Nephron progenitor cell (in vitro differentiated cells): ENCODE measurements around the gene ANKMY1.

Experiments
- DNase-seq: peaks from one replicate; pipeline ENCODE4 v3.0.0; 2021
- H3K27ac Mint-ChIP-seq: 2 replicates; pipeline ENCODE4 v1.8.0; 2021; ENCODE audit warnings: mild to moderate bottlenecking, moderate library complexity, mixed read lengths
- H3K27me3 Mint-ChIP-seq: 2 replicates; pipeline ENCODE4 v1.8.0; 2021; ENCODE audit warnings: mild to moderate bottlenecking, low read depth, mixed read lengths; ENCODE audit not compliant: poor library complexity
- H3K36me3 Mint-ChIP-seq: 2 replicates; pipeline ENCODE4 v1.8.0; 2021; ENCODE audit warnings: low read depth, mixed read lengths
- H3K4me1 Mint-ChIP-seq: 2 replicates; pipeline ENCODE4 v1.8.0; 2021; ENCODE audit warnings: mixed read lengths
- H3K4me3 Mint-ChIP-seq: 2 replicates; pipeline ENCODE4 v1.8.0; 2021; ENCODE audit warnings: mild to moderate bottlenecking, moderate library complexity, mixed read lengths
- H3K9me3 Mint-ChIP-seq: 2 replicates; pipeline ENCODE4 v1.8.0; 2021; ENCODE audit warnings: mild to moderate bottlenecking, moderate library complexity, mixed read lengths
- TF ChIP-seq, protein P1 (sequence below): fragments of 200-600 bp; sonication (generic); IDR thresholded peaks from 2 replicates; pipeline ENCODE4 v1.5.0; 2021; ENCODE audit warnings: antibody characterized with exemption

ANKMY1 gene

DNA sequence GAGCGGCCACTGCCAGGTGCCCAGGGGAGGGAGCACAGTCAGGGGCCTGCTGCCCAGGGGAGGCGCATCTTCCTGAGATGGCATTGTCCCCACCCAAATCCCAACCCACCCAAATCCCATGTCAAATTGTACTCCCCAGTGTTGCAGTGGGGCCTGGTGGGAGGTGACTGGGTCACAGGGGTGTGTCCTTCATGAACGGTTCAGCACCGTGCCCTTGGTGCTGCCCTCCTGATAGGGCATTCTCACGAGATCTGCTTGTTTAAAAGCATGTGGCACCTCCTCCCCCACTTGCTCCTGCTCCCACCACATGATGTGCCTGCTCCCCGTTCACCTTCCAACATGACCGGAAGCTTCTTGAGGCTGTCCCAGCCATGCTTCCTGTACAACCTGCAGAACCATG, 27.6 kb downstream of the ANKMY1 start:
- TF ChIP-seq, protein P1, sequence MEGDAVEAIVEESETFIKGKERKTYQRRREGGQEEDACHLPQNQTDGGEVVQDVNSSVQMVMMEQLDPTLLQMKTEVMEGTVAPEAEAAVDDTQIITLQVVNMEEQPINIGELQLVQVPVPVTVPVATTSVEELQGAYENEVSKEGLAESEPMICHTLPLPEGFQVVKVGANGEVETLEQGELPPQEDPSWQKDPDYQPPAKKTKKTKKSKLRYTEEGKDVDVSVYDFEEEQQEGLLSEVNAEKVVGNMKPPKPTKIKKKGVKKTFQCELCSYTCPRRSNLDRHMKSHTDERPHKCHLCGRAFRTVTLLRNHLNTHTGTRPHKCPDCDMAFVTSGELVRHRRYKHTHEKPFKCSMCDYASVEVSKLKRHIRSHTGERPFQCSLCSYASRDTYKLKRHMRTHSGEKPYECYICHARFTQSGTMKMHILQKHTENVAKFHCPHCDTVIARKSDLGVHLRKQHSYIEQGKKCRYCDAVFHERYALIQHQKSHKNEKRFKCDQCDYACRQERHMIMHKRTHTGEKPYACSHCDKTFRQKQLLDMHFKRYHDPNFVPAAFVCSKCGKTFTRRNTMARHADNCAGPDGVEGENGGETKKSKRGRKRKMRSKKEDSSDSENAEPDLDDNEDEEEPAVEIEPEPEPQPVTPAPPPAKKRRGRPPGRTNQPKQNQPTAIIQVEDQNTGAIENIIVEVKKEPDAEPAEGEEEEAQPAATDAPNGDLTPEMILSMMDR: no peak
- H3K27ac Mint-ChIP-seq: no peak overlapping the region
- no peak overlapping the region for H3K4me3 Mint-ChIP-seq
- peaks cover 94% of the 10 kb centered on the region for H3K36me3 Mint-ChIP-seq
- H3K27me3 Mint-ChIP-seq: peaks cover 4% of the 10 kb centered on the region
- DNase-seq: no peak
- H3K4me1 Mint-ChIP-seq: no peaks in the 10 kb centered on the region
- peaks cover 80% of the 10 kb centered on the region for H3K9me3 Mint-ChIP-seq

DNA sequence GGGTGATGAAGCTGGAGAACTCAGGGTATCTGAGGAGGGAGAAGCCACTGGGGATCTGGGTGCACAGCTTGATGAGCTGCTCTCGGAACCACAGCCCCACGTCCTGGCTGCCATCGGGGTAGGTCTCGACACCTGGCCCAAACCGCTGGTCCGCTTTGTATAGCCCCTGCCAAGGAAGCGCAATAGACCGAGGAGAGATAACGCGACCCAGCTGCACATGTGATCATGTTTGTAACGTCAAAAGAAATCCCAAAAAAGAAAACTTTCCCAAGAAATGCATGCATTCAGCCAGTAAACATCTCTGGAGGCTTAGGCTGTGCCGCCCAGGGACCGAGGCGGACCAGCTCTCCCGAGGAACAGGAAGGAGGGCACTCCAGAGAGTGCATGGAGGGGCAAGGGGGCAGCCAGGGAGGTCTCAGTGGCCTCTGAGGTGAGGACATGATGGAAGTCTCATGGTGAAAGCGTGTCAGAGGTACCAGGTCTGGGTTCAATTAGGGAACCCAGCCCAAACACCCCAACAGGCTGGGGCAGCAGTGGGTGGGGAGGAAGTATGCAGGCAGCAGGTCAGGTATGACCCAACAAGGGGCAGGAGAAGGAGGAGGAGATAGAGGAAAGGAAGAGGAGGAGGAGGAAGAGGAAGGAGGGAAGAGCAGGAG, 28.3 kb downstream of the ANKMY1 start:
- Mint-ChIP-seq H3K4me1 (no peaks in the 10 kb centered on the region), H3K36me3 (peaks cover 96% of the 10 kb centered on the region), H3K4me3 (no peak overlapping the region), H3K9me3 (peaks cover 87% of the 10 kb centered on the region), H3K27ac (no peak overlapping the region), H3K27me3 (peaks cover 4% of the 10 kb centered on the region)
- TF ChIP-seq, protein P1: no peak
- no peak for DNase-seq

DNA sequence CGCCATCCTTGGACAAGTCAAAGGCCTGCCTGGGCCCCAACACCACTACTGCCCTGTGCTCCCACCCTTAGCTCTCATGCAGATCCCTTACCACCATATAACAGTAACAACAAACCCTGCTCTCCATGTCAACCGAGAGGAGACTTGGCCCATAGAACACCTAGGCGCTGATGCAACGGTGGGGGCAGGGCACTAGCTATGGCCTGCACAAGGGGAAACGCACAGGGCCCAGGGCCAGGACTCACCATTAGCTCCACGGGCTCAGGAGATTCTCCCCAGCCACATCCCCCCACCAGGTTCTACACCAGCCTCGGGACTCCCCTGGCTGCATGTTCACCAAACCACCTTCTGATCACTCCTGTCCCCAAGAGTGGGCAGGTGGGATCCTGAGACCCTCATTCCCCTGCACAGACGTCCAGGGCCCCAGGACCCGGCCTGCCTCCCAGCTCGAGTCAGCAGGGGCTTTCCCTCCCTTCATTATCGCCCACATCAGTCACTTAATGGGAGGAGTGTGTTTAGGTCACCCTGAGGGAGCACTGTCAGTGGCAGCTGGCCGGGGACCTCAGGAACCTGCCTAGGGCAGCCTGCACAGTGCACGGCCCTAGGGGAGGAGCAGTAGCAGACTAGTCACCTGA, 29.3 kb downstream of the ANKMY1 start:
- no peak for DNase-seq
- Mint-ChIP-seq H3K36me3 (peaks cover 96% of the 10 kb centered on the region), H3K27ac (no peak overlapping the region), H3K9me3 (peaks cover 90% of the 10 kb centered on the region), H3K4me1 (no peaks in the 10 kb centered on the region), H3K4me3 (no peak overlapping the region), H3K27me3 (peaks cover 4% of the 10 kb centered on the region)
- TF ChIP-seq, protein P1: no peak

DNA sequence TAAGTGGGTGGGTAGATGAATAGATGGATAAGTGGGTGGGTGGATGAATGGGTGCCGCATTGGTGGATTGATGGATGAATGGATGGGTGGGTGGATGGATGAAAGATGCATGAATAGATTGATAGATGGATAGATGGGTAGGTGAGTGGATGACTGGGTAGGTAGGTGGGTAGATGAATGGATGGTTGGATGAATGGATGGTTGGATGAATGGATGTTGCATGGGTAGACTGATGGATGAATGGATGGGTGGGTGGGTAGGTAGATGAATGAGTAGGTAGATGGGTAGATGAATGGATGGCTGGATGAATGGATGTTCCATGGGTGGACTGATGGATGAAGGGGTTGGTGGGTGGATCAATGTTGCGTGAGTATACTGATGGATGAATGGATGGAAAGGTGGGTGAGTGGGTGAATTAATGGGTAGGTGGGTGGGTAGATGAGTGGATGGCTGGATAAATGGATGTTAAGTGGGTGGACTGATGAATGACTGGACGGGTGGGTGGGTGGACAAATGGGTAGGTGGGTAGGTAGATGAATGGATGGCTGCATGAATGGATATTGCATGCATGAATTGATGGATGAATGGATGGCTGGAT, 30.5 kb downstream of the ANKMY1 start:
- Mint-ChIP-seq H3K9me3 (peaks cover 90% of the 10 kb centered on the region), H3K36me3 (peaks cover 96% of the 10 kb centered on the region), H3K27ac (no peak overlapping the region), H3K4me1 (no peaks in the 10 kb centered on the region), H3K4me3 (no peak overlapping the region), H3K27me3 (peaks cover 8% of the 10 kb centered on the region)
- TF ChIP-seq, protein P1: no peak
- DNase-seq: no peak

DNA sequence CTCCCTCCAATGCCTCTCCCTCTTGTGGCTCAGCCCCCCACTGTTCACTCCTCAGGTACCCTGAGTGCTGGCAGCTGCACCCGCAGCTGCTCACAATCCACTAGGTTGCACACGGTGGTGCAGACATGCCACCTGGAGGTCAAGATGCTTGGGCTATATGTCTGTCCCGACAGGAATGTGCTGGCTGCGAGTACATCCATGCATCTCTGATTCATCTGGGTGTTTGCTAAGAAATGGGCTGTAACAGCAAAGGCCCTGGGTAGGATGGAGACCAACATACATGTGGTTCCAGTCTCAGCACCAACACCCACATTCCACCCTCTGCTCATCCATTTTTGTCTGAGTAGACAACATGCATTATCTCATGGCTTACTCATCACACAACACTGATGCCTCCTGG, 31.3 kb downstream of the ANKMY1 start:
- TF ChIP-seq, protein P1: no peak
- H3K27ac Mint-ChIP-seq: no peak overlapping the region
- peaks cover 8% of the 10 kb centered on the region for H3K27me3 Mint-ChIP-seq
- H3K9me3 Mint-ChIP-seq: peaks cover 90% of the 10 kb centered on the region
- peaks cover 96% of the 10 kb centered on the region for H3K36me3 Mint-ChIP-seq
- DNase-seq: no peak
- H3K4me1 Mint-ChIP-seq: no peaks in the 10 kb centered on the region
- H3K4me3 Mint-ChIP-seq: no peak overlapping the region
